Epithelial cell of esophagus (primary cell): Measurements from ENCODE around the gene ALAS1.

Experiments
- DNase-seq: peaks from one replicate; pipeline ENCODE4 v3.0.0; 2010; ENCODE audit warnings: low read depth
- H3K4me3 ChIP-seq: 2 replicates; pipeline ENCODE4 v1.5.1; 2011; ENCODE audit warnings: mild to moderate bottlenecking, low read length, control low read depth
- CTCF ChIP-seq: IDR thresholded peaks from 2 replicates; pipeline ENCODE4 v1.5.1; 2011; ENCODE audit warnings: low read depth, mild to moderate bottlenecking, low read length, control low read depth, inconsistent platforms; ENCODE audit not compliant: insufficient read depth; ENCODE audit errors: missing control alignments

Gene ALAS1

GRCh38 chr3:52240886-52241370 lies 43.0 kb downstream of the ALAS1 start:
- no peak overlapping the region for H3K4me3 ChIP-seq
- no peak for DNase-seq
- no peak for TF ChIP-seq CTCF

- no peak overlapping the region for H3K4me3 ChIP-seq
- no peak for TF ChIP-seq CTCF
Measured at GRCh38 chr3:52242039-52242438, 44.1 kb downstream of the ALAS1 start.

GRCh38 chr3:52243791-52244628 lies 46.0 kb downstream of the ALAS1 start:
- no peak overlapping the region for H3K4me3 ChIP-seq
- TF ChIP-seq CTCF: no peak
- peak; percentile 86 for DNase-seq

More at GRCh38 chr3:52242039-52242438, 44.1 kb downstream of the ALAS1 start:
- no peak for DNase-seq

GRCh38 chr3:52245322-52246263 lies 47.6 kb downstream of the ALAS1 start, which contains the start of gene PPM1M:
Gene PPM1M (plus strand): TSS chr3:52245759. CDS start chr3:52245825, 66 bp downstream.
- no peak for TF ChIP-seq CTCF
- peak within 1 kb of the TSS; percentile 34 for H3K4me3 ChIP-seq
- peak; percentile 55 for DNase-seq

- no peak for DNase-seq
- no peak overlapping the region for H3K4me3 ChIP-seq
- no peak for TF ChIP-seq CTCF
Measured at GRCh38 chr3:52246264-52246620, 48.3 kb downstream of the ALAS1 start.

GRCh38 chr3:52246728-52247408 lies 48.9 kb downstream of the ALAS1 start:
- no peak overlapping the region for H3K4me3 ChIP-seq
- TF ChIP-seq CTCF: no peak
- no peak for DNase-seq
